ENCODE results near the gene SCAANT1.

Gene SCAANT1

DNA sequence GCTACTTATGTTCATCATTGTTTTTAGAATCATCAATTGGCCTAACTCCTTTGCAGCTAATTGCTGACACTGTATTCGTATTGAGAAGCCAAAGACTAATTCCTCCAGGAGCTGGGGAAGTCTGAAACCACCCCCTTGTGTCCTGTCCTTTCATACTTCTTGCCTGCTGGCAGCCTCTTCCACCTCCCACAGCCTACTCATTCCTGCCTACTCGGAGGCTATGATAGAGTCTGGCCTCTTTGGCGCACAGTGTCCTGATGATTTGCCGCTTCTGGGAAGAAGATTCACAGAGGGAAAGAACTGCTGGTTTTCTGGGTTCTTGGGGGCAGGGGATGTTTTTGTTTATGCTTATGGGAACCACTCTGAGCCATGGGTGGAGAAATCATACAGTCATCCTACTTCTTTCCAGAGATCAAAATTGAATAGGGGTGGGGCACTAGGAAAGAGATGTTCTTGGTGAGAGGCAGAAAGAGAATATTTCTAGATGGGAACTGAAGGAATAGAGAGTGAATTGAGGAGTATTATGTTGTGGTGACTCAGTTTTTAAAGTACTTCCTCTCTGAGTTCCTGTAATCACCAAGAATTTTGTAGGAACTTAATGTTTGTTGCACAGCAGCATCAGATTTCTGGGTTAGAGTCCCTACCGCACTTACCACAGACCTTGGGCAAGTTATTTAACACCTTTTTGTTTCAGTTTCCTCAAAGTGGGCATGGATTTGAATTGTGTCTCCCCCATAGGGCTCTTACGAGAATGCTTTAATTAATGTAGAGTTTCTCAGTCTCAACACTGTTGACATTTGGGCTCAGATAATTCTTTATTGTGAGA lies 22.1 kb upstream of the SCAANT1 start:
- no peak for DNase-seq

DNA sequence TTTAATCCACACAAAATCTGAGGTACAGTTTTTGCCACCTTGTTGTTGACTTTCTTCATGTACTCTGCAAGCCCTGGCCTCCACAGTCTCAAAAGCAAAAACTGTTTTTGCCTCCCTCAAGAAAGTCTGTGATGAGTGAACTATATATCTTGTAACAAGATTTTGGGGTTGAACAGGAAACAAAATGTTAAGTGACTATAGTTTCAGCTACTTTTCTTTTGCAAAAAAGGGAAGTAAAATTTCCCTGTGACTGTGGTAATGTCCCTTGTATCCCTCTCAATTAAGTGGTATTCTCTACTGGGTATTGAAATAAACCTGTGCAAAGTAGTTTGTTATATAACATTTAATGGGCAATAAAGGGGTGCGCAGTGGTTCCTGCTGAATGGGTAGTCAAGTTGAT lies 21.3 kb upstream of the SCAANT1 start:
- no peak for DNase-seq

GRCh38 chr3:63932509-63933212 lies 20.5 kb upstream of the SCAANT1 start:
- DNase-seq: no peak

DNA sequence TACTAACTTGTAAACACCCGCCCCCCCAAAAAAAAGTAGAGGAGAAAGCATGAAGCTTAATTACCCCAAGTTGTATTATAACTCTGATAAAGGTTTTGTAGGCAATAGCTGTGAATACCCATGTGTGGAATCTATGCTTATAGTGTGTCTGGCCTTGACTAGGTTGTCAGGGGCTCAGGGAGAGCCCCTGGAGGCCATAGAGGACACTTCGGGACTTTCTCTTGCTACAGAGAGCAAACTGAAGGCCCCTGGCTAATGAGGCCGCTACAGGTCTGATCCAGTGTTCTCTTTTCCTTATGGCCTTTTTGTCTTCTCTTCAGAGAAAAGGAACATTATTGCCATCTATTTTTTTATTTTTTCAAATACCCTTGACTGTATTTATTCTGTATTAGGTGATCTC lies 19.1 kb upstream of the SCAANT1 start:
- DNase-seq: no peak

DNA sequence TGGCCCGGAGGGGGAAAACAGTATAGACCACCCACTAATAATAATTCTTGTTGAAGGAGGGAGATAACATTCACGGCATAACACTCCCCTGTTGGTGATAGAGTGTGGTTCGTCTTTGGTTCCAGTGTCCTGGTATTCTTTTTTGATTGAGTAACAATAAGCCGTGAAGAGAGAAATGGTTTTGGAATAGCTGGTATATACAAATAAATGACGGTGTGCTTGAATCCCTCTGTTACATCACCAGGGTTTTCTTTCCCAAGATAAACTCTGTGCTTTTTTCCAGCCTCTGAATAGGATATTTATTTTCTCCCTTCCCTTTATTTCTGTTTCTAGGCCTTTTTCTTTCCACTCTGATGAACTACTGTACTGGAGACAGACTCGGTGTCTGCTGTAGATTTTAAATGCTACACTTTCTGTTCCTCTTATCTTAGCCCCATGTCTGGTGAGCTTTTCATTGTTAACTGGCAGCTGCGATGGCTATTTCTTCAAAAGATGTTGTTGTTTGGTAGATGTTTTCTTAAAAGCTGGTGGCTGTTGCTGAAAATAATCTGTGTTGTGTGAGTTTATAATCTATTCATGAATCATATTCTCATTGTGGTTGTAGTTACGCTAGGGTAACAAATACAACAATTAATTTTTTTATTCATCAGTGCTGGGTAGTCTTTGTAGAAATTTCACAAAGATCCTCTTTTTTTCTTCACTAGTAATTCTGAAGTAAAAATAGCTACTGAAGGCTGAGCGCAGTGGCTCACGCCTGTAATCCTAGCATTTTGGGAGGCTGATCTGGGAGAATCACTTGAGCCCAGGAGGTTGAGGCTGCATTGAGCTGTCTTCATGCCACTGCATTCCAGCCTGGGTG lies 15.5 kb upstream of the SCAANT1 start:
- no peak for DNase-seq

DNA sequence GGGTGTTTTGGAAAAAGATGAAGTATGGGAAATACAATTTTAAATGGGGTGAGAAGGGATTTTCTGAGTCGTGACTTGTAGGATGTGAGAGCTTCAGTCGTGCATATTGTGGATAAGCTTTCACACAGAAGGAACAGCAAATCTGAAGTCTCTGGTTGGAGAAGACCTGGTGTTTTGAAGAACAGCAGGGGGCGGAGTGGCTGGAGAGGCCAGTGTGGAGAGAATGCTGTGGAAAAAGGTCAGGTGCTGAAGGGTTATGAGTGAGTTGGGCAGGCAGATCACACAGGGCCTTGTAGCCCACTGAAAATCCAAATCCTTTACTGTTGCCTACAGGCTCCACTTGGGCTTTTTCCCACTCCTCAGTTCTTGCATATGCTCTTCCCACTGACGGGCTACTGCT lies 14.1 kb upstream of the SCAANT1 start:
- no peak for DNase-seq

DNA sequence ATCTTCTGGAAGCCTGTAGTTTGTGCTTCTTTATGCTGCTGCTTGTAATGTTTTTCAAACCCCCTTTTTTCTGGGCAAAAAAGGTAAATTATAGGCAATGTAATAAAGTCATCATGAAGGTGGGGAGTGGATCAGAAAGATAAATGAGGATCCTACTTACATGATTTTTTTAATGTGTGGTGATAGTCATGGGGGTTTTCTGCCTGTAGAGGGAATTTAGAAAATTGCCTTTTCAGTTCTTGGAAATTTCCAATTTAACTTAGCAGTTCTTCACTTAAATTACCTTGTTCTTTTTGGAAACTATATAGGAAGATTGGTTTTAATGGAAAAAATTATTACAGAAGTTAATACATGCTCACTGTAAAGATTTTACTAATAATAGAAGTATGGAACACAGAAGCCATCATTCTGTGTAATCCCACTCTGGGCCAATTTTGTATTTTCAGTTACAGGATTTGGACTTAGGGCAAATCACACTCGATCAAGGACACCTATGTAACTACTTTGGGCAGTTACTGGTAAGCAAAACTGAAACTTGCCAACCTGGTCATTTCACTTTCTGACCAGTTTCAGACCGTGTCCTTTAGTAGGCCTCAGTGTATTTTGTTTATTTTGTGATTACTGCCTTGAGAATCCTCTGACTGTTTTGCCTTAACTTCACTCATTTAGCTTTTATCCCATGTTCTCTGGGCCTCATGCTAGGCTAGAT lies 10.5 kb upstream of the SCAANT1 start:
- DNase-seq: no peak

DNA sequence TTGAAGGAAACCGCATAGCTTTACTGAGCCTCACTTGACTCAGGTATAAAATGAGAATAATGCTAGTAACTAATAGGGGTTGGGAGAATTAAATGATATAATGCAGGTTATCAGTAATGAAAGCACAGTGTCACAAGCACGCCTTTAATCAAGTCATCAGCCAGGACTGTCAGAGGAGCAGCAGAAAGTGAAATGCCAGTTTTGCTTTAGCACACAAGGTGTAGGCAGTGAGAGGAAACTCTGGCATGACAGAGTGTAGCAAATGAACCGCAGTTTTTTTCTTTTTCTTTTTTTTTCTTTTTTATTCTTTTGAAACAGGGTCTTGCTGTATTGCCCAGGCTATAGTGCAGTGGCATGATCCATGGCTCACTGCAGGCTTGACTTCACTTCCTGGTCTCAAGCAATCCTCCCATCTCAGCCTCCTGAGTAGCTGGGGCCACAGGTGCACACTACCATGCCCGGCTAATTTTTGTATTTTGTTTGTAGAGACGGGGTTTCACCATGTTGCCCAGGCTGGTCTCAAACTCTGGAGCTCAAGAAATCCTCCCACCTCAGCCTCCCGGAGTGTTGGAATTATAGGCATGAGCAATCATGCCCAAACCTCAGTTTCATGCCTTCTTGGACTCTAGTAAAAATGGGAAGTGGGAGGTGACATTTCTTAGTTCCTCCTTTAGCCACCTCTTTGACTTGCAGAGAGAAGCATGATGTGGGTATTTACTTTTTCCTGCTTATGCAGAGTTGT lies 9.7 kb upstream of the SCAANT1 start:
- no peak for DNase-seq

DNA sequence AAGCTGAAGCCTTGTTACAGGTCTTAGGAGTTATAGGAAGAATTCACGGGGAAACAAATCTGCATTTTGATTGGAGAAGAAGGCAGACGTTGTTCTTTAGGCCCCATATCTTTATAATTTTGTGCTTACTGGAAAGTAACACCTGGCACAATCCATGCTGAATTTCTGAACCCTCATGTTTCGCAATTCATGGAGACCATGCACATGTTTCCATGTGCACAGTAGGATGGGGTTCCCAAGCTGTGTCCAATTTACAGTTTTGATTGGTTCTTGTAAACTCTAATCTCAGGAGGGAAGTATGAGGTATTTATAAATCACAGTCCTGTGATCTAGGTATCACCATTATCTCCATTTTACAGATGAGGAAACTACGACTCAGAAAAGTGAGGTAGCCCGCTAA lies 7.8 kb upstream of the SCAANT1 start:
- no peak for DNase-seq

DNA sequence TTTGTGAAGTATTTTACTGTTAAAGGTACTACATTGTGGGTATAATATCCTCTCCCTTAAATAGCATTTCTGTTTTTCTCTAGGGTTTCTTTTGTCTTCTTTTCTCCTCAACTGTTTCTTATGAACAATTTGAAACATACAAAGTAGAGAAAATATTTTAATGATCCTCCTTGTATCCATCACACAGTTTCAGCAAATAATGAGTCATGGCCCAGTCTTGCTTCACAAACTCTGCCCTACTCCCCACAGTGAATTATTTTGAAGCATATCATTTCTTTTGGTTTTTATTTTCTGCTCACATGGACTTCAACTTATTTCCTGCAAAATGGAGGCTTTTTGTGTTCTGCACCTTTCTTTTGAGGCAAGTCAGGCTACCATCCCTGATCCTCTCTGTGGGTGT lies 6.1 kb upstream of the SCAANT1 start:
- DNase-seq: peak; percentile 43

- no peak for DNase-seq
These were observed 2.1 kb upstream of the SCAANT1 start for GRCh38 chr3:63914312-63914711.

GRCh38 chr3:63912768-63913588 lies 795 bp upstream of the SCAANT1 start:
- DNase-seq: peak; percentile 37

GRCh38 chr3:63911509-63911872 lies 692 bp downstream of the SCAANT1 start:
- DNase-seq: no peak

DNA sequence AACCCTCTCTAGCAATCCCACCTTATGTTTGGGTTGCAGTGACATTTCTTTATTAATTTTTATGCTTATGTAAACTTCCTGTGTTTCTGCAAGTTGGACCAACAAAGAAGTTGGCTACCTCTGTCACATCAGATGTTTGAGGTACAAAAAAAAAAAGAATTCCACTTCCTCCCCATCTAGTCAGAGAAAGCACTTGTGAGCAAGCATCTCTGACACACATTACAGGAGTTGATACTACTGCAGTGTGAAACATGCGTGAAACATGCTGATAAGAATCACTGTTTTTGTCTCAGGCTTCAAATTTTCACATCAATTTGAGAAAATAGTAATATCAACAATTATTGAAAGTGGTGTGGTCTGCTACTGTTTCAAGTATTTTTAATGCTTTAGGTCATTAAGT lies 1.3 kb downstream of the SCAANT1 start:
- DNase-seq: no peak

GRCh38 chr3:63910001-63910400 lies 2.2 kb downstream of the SCAANT1 start:
- DNase-seq: no peak

- DNase-seq: no peak
These were observed 2.8 kb downstream of the SCAANT1 start for GRCh38 chr3:63909431-63909830.

GRCh38 chr3:63908776-63909175 lies 3.4 kb downstream of the SCAANT1 start:
- no peak for DNase-seq

- peak; percentile 35 for DNase-seq
These were observed 4.0 kb downstream of the SCAANT1 start for GRCh38 chr3:63908081-63908736.

DNA sequence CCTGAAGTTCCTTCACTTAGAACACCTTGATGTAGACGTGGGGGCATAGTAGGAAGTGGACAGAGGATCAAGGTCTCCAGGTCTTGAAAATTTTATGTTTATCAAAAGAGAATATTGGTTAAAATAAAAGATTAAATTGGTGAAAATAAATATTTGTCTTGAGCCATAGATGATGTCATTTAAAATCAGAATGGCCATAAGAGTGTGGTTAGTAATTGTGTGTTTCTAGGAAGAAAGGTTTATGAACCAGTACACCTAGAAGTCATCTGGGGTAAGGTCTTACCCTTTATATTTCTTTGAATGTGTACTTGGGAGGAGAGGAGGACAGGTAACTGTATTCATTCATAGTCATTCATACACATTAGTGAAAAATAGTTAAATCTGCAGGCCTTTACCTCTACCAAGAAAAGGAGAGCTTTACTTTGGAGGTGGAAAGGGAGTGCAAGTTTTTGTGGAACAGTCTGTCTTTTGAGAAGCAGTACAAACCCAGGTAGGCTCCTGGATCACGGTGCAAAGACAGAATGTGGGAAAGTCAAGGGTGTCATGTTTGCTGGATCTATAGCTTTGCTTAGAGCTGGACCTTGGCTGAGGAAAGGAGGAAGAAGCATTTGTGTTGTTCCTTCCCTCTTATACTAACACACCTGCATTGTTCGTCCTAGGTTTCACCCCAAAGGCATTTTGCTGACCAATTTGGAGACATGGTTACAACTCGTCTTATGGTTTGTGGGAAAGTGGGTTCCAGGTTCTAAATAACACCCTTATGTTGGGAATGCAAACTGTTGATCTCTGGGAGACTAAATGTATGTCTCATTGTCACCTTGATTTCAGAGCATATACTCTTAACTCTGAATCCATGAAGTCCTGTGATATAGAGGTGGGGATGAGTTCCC lies 6.2 kb downstream of the SCAANT1 start:
- DNase-seq: no peak

Data from fibroblast of skin of back (primary cell).